ENCODE results near the gene ACOT9.

GRCh38 chrX:23773601-23774175, 30.6 kb upstream of the ACOT9 start:
- TF ChIP-seq EZH2 (IDR thresholded peaks at IDR 0.05; ENCODE audit: low read depth, unreplicated experiment) (no peak), CTCF (conservative IDR thresholded peaks at IDR 0.05; ENCODE audit: low read depth in 2 of 2) (no peak), CREB1 (CRISPR knock-in tag; IDR thresholded peaks at IDR 0.05; ENCODE audit: low read depth) (no peak), ETS1 (IDR thresholded peaks at IDR 0.05) (no peak), EZH2phosphoT487 (IDR thresholded peaks at IDR 0.05; ENCODE audit: unreplicated experiment) (no peak), STAT1 (IDR thresholded peaks at IDR 0.05; ENCODE audit: unreplicated experiment) (no peak), REST (IDR thresholded peaks at IDR 0.05; ENCODE audit: unreplicated experiment) (no peak), JUNB (IDR thresholded peaks at IDR 0.05; ENCODE audit: unreplicated experiment) (no peak), POLR2AphosphoS5 (IDR thresholded peaks at IDR 0.05; ENCODE audit: low read depth) (no peak), ZNF114 (CRISPR knock-in tag; IDR thresholded peaks at IDR 0.05) (no peak)
